H1 (cell line): Measurements from ENCODE around the gene ZBTB33. TPM values are rescaled to one million over a fixed set of nuclear protein-coding genes. Genes with fewer than 3 reads are reported as not detected.

Experiments used
- BACH1 ChIP-seq: IDR thresholded peaks from 2 replicates; pipeline ENCODE4 v1.6.1; 2012; ENCODE audit warnings: low read length, improper control_type of control experiment
- BCL11A ChIP-seq, 2 experiments: IDR thresholded peaks; one replicate each; pipeline ENCODE4 v1.6.1; 2011; ENCODE audit warnings: low read depth in 2 of 2, low read length in 2 of 2, mild to moderate bottlenecking in 2 of 2
- BRCA1 ChIP-seq: IDR thresholded peaks from 2 replicates; pipeline ENCODE4 v1.6.1; 2012; ENCODE audit warnings: low read depth, low read length, improper control_type of control experiment
- CREB1 ChIP-seq: IDR thresholded peaks from 2 replicates; pipeline ENCODE4 v1.6.1; 2012; ENCODE audit warnings: inconsistent platforms
- CTBP2 ChIP-seq: IDR thresholded peaks from 2 replicates; pipeline ENCODE4 v1.7.0; 2011; ENCODE audit warnings: borderline replicate concordance, mild to moderate bottlenecking, moderate library complexity, mixed read lengths, low read length; ENCODE audit not compliant: insufficient read depth, insufficient read length
- HDAC6 ChIP-seq: IDR thresholded peaks from one replicate; pipeline ENCODE4 v1.7.1; 2012; ENCODE audit warnings: low read depth, mild to moderate bottlenecking, inconsistent platforms, low read length, moderate library complexity
- KDM1A ChIP-seq: fragments of 200-600, 300-600 bp; sonication (generic); IDR thresholded peaks from 2 replicates; pipeline ENCODE4 v1.7.1; 2016; ENCODE audit warnings: mild to moderate bottlenecking, low read length, borderline replicate concordance
- SP2 ChIP-seq: IDR thresholded peaks from 2 replicates; pipeline ENCODE4 v1.6.1; 2012; ENCODE audit warnings: mild to moderate bottlenecking, low read length, inconsistent platforms
- TAF1 ChIP-seq: IDR thresholded peaks from 2 replicates; pipeline ENCODE4 v1.6.1; 2011; ENCODE audit warnings: mild to moderate bottlenecking, low read depth, low read length
- TCF12 ChIP-seq: IDR thresholded peaks from 2 replicates; pipeline ENCODE4 v1.6.1; 2011; ENCODE audit warnings: low read depth, mild to moderate bottlenecking, low read length
- polyA plus RNA-seq, 7 experiments: library from polyadenylated mRNA; depleted of rRNA in 3 of 7; stranded (reverse) in 5 of 7; unstranded in 2 of 7; fragments of >200 nt in 5 of 7; fragments of 200-250 nt in 2 of 7; gene quantifications; 1 replicate in 5 of 7; 2 replicates in 1 of 7; 4 replicates in 1 of 7; pipeline versions ENCODE4 v1.2.1 to v1.2.3, GENCODE V29; 2011 to 2013; ENCODE audit warnings: missing spikeins in 2 of 7, mixed read lengths in 2 of 7
- total RNA-seq: library from RNA; stranded (reverse); fragmentation: NEBNext Ultra II Directional; extraction: Animal tissue kit (Norgen Biotek cat#: 25700); gene quantifications from 2 replicates; pipeline ENCODE4 v1.2.1, GENCODE V29; 2021
- TF ChIP-seq, protein P1 (sequence below): fragments of 300-600 bp; sonication (generic); IDR thresholded peaks from 2 replicates; pipeline ENCODE4 v1.7.1; 2012; ENCODE audit warnings: low read length, moderate library complexity, mild to moderate bottlenecking, inconsistent platforms; ENCODE audit not compliant: insufficient replicate concordance

The ZBTB33 gene
- total and polyA plus RNA-seq, 2 of the 8 experiments (the other 6 are each of a cell fraction or from before 2014, with no cell fraction given): 3.4 to 14.9 TPM

DNA sequence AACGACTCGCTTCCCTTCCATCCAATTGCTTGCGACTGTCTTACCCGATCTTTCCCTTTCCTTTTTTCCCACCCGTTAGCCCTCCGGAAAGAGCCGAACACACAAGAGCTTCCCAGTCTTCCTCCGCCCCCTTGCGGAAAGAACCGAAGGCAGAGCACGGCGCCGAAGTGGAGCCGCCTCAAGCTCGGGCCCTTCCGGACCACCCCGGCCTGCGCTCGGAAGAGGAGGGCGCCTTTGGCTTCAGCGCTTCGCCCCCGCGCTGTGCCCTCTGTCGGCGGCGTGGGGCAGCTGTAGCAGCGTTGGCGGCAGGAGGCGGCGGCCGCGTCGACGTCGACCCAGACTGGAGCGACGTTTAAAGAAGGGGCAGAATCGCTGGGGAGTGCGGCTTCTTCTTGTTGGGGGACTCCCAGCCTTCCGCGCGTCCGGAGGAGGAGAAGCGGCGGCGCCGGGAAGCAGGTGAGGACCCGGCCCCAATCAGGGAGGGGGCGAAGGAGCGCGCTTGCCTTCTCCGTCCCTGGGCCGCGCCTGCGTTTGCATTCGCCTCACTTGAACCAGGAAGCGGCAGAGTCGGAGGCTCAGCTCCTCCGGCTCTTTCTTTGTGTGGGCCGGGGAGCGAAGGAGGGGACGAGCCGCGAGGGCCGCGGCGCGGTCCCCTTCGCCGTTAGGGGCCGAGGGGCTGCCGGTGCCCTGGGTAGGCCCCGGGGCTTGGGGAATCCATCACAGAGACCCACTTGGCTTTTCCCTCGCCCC, at the start of gene ZBTB33 (continued):
- TF ChIP-seq BRCA1: no peak
- TF ChIP-seq, protein P1, sequence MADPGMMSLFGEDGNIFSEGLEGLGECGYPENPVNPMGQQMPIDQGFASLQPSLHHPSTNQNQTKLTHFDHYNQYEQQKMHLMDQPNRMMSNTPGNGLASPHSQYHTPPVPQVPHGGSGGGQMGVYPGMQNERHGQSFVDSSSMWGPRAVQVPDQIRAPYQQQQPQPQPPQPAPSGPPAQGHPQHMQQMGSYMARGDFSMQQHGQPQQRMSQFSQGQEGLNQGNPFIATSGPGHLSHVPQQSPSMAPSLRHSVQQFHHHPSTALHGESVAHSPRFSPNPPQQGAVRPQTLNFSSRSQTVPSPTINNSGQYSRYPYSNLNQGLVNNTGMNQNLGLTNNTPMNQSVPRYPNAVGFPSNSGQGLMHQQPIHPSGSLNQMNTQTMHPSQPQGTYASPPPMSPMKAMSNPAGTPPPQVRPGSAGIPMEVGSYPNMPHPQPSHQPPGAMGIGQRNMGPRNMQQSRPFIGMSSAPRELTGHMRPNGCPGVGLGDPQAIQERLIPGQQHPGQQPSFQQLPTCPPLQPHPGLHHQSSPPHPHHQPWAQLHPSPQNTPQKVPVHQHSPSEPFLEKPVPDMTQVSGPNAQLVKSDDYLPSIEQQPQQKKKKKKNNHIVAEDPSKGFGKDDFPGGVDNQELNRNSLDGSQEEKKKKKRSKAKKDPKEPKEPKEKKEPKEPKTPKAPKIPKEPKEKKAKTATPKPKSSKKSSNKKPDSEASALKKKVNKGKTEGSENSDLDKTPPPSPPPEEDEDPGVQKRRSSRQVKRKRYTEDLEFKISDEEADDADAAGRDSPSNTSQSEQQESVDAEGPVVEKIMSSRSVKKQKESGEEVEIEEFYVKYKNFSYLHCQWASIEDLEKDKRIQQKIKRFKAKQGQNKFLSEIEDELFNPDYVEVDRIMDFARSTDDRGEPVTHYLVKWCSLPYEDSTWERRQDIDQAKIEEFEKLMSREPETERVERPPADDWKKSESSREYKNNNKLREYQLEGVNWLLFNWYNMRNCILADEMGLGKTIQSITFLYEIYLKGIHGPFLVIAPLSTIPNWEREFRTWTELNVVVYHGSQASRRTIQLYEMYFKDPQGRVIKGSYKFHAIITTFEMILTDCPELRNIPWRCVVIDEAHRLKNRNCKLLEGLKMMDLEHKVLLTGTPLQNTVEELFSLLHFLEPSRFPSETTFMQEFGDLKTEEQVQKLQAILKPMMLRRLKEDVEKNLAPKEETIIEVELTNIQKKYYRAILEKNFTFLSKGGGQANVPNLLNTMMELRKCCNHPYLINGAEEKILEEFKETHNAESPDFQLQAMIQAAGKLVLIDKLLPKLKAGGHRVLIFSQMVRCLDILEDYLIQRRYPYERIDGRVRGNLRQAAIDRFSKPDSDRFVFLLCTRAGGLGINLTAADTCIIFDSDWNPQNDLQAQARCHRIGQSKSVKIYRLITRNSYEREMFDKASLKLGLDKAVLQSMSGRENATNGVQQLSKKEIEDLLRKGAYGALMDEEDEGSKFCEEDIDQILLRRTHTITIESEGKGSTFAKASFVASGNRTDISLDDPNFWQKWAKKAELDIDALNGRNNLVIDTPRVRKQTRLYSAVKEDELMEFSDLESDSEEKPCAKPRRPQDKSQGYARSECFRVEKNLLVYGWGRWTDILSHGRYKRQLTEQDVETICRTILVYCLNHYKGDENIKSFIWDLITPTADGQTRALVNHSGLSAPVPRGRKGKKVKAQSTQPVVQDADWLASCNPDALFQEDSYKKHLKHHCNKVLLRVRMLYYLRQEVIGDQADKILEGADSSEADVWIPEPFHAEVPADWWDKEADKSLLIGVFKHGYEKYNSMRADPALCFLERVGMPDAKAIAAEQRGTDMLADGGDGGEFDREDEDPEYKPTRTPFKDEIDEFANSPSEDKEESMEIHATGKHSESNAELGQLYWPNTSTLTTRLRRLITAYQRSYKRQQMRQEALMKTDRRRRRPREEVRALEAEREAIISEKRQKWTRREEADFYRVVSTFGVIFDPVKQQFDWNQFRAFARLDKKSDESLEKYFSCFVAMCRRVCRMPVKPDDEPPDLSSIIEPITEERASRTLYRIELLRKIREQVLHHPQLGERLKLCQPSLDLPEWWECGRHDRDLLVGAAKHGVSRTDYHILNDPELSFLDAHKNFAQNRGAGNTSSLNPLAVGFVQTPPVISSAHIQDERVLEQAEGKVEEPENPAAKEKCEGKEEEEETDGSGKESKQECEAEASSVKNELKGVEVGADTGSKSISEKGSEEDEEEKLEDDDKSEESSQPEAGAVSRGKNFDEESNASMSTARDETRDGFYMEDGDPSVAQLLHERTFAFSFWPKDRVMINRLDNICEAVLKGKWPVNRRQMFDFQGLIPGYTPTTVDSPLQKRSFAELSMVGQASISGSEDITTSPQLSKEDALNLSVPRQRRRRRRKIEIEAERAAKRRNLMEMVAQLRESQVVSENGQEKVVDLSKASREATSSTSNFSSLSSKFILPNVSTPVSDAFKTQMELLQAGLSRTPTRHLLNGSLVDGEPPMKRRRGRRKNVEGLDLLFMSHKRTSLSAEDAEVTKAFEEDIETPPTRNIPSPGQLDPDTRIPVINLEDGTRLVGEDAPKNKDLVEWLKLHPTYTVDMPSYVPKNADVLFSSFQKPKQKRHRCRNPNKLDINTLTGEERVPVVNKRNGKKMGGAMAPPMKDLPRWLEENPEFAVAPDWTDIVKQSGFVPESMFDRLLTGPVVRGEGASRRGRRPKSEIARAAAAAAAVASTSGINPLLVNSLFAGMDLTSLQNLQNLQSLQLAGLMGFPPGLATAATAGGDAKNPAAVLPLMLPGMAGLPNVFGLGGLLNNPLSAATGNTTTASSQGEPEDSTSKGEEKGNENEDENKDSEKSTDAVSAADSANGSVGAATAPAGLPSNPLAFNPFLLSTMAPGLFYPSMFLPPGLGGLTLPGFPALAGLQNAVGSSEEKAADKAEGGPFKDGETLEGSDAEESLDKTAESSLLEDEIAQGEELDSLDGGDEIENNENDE: no peak
- TF ChIP-seq KDM1A: no peak
- no peak for TF ChIP-seq HDAC6
- TF ChIP-seq TAF1: peak; percentile 40
- no peak for TF ChIP-seq TCF12
- TF ChIP-seq CREB1: peak; percentile 74; the same call in 1 of the 2 replicates
- TF ChIP-seq CTBP2: no peak
- TF ChIP-seq BCL11A (IDR thresholded peaks at IDR 0.05; ENCODE audit: low read depth in 2 of 2, low read length in 2 of 2): no peak
- TF ChIP-seq BACH1: no peak
- no peak for TF ChIP-seq SP2
